ENCODE data around the gene THY1.
"Not testable (repeated sequence)": the region's sequence is repeated elsewhere in the genome, so short reads cannot be mapped to it uniquely, and the experiment has no call there.

THY1 gene

DNA sequence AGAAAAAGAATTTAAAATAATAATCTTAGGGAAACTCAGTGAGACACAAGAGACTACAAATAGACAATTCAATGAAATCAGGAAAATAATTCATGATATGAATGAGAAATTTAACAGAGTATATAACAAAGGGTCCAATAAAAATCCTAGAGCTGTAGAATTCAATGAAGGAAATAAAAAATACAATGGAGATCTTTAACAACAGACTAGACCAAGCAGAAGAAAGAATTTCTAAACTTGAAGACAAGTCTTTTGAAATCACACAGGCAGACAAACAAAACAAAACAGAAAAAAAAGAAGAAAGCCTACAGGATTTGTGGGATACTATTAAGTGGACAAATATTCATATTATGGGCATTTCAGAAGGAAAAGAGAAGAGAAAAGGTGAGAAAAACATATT lies 25.2 kb downstream of the THY1 start:
- TF ChIP-seq, protein P1, sequence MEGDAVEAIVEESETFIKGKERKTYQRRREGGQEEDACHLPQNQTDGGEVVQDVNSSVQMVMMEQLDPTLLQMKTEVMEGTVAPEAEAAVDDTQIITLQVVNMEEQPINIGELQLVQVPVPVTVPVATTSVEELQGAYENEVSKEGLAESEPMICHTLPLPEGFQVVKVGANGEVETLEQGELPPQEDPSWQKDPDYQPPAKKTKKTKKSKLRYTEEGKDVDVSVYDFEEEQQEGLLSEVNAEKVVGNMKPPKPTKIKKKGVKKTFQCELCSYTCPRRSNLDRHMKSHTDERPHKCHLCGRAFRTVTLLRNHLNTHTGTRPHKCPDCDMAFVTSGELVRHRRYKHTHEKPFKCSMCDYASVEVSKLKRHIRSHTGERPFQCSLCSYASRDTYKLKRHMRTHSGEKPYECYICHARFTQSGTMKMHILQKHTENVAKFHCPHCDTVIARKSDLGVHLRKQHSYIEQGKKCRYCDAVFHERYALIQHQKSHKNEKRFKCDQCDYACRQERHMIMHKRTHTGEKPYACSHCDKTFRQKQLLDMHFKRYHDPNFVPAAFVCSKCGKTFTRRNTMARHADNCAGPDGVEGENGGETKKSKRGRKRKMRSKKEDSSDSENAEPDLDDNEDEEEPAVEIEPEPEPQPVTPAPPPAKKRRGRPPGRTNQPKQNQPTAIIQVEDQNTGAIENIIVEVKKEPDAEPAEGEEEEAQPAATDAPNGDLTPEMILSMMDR (IDR thresholded peaks at IDR 0.05; ENCODE audit: low read depth, low read length), result no peak
- H3K4me3 ChIP-seq (ENCODE audit: low read depth, low read length), result no peak overlapping the region

DNA sequence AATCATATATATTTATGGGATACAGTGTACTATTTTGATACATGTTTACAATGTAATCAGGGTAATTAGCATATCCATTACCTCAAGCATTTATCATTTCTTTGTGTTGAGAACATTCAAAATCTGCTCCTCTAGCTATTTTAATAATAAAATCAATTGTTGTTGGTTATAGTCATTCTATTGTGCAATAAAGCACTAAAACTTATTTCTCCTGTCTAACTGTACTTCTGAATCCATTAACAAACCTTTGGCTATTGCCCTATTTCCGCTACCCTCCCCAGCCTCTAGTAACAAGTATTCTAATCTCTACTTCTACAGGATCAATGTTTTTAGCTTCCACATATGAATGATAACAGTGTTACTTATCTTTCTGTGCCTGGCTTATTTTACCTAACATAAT lies 26.1 kb downstream of the THY1 start:
- TF ChIP-seq, protein P1 (IDR thresholded peaks at IDR 0.05; ENCODE audit: low read depth, low read length), result no peak
- no peak overlapping the region for H3K4me3 ChIP-seq (ENCODE audit: low read depth, low read length)

DNA sequence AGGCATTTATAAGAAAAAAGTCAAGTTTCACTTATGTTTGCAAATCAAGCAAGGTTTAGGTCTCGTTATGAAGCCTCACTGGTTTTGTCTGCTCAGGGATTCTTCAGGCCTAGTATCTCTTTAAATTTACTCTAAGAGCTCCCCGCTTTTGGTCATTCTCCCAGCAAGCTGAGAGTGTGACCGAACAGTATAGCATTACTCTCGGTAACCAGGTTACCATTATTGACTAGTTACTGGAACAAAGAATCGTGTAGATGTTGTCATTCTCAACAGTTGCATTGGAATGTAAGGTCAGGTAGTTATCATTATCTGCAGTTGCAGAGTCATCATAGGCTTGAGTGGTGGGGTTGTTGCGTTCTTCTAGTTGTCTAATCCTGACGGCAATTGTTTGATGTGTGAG lies 31.7 kb downstream of the THY1 start:
- H3K4me3 ChIP-seq (ENCODE audit: low read depth, low read length), result no peak overlapping the region
- TF ChIP-seq, protein P1 (IDR thresholded peaks at IDR 0.05; ENCODE audit: low read depth, low read length), result no peak

DNA sequence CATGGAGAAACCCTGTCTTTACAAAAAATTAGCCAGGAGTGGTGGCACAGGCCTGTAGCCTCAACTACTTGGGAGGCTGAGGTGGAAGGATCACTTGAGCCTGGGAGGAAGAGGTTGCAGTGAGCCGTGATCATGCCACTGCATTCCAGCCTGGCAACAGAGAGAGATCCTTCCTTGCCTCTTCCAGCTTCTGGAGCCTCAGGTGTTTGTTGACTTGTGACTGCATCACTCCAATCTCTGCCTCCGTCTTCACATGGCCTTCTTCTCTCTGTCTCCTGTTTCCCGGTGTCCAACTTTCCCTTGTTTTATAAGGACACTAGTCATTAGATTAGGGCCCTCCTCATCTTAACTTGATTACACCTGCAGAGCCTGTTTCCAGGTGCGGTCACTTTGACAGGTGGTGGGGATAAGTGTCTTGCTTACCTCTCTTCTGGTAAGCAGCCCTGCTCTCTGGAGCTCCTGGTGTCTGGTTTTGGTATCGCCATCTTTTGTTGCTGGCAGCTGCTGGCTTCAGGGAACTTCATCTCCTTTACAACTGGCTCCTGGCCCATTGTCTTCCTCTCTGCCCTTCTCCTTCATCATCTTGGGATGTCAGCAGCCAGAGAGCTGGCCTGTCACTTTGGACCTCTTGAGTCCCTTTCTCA lies 33.2 kb downstream of the THY1 start:
- TF ChIP-seq, protein P1 (IDR thresholded peaks at IDR 0.05; ENCODE audit: low read depth, low read length), result peak; percentile 54
- H3K4me3 ChIP-seq (ENCODE audit: low read depth, low read length), result no peak overlapping the region

DNA sequence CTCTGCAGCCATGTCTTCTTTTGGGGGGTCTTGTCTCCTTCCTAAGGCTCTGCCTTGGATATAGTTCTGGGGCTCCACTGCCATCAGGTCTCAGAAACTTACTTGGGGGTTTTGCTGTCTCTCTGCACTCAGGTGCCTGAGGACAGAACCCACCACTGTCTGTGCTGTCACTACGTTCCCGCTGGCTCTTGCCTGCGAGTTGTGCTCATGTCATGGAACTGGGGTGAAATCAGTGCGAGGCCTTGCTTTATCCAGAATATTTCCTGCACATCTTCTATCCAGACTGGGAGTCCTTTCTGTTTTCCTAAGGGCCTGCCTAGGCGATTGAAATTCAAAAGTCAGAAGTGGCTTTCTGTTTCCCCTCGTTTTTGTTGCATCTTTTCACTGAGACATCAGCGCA lies 34.9 kb downstream of the THY1 start:
- TF ChIP-seq, protein P1 (IDR thresholded peaks at IDR 0.05; ENCODE audit: low read depth, low read length), result no peak
- no peak overlapping the region for H3K4me3 ChIP-seq (ENCODE audit: low read depth, low read length)

DNA sequence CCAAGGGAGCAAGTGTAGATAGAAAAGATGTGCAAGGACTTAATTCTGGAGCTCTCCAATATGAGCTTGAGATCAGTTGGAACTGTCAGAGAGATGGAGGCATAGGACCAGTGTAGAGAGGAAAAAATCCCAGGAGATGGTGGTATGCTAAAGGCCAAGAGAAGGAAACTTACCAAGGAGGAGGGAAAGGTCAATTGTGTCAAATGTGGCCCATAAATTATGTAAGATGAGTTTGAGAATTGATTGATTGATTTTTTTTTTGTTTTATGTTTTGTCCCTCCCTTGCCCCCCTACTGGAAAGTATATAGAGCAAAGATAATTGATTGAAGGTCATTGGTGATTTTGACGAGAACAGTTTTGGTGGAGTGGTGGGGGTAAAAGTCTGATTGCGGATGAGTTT lies 38.6 kb downstream of the THY1 start:
- TF ChIP-seq, protein P1 (IDR thresholded peaks at IDR 0.05; ENCODE audit: low read depth, low read length), result no peak
- no peak overlapping the region for H3K4me3 ChIP-seq (ENCODE audit: low read depth, low read length)

DNA sequence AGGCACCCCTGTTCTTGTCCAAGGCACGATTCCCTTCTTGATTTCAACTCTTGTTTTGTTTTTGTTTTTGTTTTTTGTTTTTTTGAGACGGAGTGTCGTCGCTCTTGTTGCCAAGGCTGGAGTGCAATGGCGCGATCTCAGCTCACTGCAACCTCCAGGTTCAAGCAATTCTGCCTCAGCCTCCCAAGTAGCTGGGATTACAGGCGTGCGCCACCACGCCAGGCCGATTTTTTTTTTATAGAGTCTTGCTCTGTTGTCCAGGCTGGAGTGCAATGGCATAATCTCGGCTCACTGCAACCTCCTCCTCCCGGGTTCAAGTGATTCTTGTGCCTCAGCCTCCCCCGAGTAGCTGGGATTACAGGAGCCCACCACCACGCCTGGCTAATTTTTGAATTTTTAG lies 40.5 kb downstream of the THY1 start:
- not testable (repeated sequence) for H3K4me3 ChIP-seq (ENCODE audit: low read depth, low read length)

DNA sequence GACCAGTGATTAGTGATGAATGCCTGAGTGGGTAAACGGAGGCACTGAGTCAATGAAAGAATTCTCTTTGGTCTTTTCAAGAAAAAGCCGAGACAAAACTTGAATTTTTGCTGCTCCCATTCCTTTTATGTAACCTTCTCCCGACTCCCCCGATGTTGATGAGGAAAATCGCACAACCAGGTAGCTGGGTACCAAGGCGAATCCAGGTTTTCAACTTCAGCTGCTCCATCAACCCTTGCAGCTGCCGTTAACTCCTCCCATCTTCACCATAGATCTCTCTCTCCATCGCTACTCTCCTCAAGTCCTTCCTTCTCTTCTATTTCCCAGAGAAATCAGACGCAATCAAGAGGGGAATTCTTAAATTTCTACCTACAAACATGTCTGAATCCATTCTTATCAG lies 40.9 kb downstream of the THY1 start:
- TF ChIP-seq, protein P1 (IDR thresholded peaks at IDR 0.05; ENCODE audit: low read depth, low read length), result no peak
- H3K4me3 ChIP-seq (ENCODE audit: low read depth, low read length), result peak overlapping the region; percentile 61

Measured in WI38 (cell line).